Stimulated activated CD4-positive, alpha-beta T cell treated with anti-CD3 and anti-CD28 coated beads, Interleukin-4, amount 100 ng/mL, for 24 hours (primary cell): ENCODE data around the gene GRIA3.

Experiments used
- DNase-seq: peaks from one replicate; pipeline ENCODE4 v3.0.0-alpha.2; 2020

Gene GRIA3

GRCh38 chrX:123201720-123202119 lies 17.6 kb downstream of the GRIA3 start:
- DNase-seq: no peak

- DNase-seq: no peak
Measured at GRCh38 chrX:123202523-123202922, 18.4 kb downstream of the GRIA3 start.

GRCh38 chrX:123203772-123204171 lies 19.7 kb downstream of the GRIA3 start:
- DNase-seq: no peak

GRCh38 chrX:123206176-123206575 lies 22.1 kb downstream of the GRIA3 start:
- DNase-seq: no peak

GRCh38 chrX:123210252-123210651 lies 26.2 kb downstream of the GRIA3 start:
- DNase-seq: no peak

- no peak for DNase-seq
Measured at GRCh38 chrX:123215397-123216089, 31.5 kb downstream of the GRIA3 start.

- no peak for DNase-seq
Measured at GRCh38 chrX:123217077-123217476, 33.0 kb downstream of the GRIA3 start.

- no peak for DNase-seq
Measured at GRCh38 chrX:123217728-123218127, 33.6 kb downstream of the GRIA3 start.

GRCh38 chrX:123219916-123220315 lies 35.8 kb downstream of the GRIA3 start:
- no peak for DNase-seq

GRCh38 chrX:123222920-123223319 lies 38.8 kb downstream of the GRIA3 start:
- DNase-seq: no peak

- no peak for DNase-seq
Measured at GRCh38 chrX:123223409-123223808, 39.3 kb downstream of the GRIA3 start.

- no peak for DNase-seq
Measured at GRCh38 chrX:123223859-123224258, 39.8 kb downstream of the GRIA3 start.

- DNase-seq: no peak
Measured at GRCh38 chrX:123230798-123231197, 46.7 kb downstream of the GRIA3 start.

- no peak for DNase-seq
Measured at GRCh38 chrX:123236859-123237258, 52.8 kb downstream of the GRIA3 start.

- DNase-seq: no peak
Measured at GRCh38 chrX:123237271-123237670, 53.2 kb downstream of the GRIA3 start.

- no peak for DNase-seq
Measured at GRCh38 chrX:123254457-123254856, 70.4 kb downstream of the GRIA3 start.

GRCh38 chrX:123256378-123256777 lies 72.3 kb downstream of the GRIA3 start:
- no peak for DNase-seq

GRCh38 chrX:123260920-123261418 lies 76.9 kb downstream of the GRIA3 start:
- DNase-seq: no peak

- DNase-seq: no peak
Measured at GRCh38 chrX:123263270-123263669, 79.2 kb downstream of the GRIA3 start.

GRCh38 chrX:123263747-123264146 lies 79.7 kb downstream of the GRIA3 start:
- DNase-seq: no peak

GRCh38 chrX:123267220-123267619 lies 83.1 kb downstream of the GRIA3 start:
- no peak for DNase-seq

GRCh38 chrX:123271902-123272301 lies 87.8 kb downstream of the GRIA3 start:
- DNase-seq: no peak

- DNase-seq: no peak
Measured at GRCh38 chrX:123272630-123273029, 88.6 kb downstream of the GRIA3 start.

GRCh38 chrX:123274796-123275195 lies 90.7 kb downstream of the GRIA3 start:
- no peak for DNase-seq

- no peak for DNase-seq
Measured at GRCh38 chrX:123277347-123277746, 93.3 kb downstream of the GRIA3 start.
